Heart right ventricle (tissue), 16 donors: Measurements from ENCODE around the gene AMIGO3. TPM values are rescaled to one million over a fixed set of nuclear protein-coding genes. Genes with fewer than 3 reads are reported as not detected.
A peak's percentile ranks its signal among the peaks of the same experiment; 100 is the strongest.

Experiments used
- ATAC-seq, 8 donors: fragments of 200-7000 bp; cut with Tn5 transposase; one replicate each; pipeline ENCODE4 v1.9.1; 2020; ENCODE audit warnings: mild to moderate bottlenecking in 8 of 8, moderate library complexity in 8 of 8, moderate number of reproducible peaks in 1 of 8
- DNase-seq, 2 donors: peaks; one replicate each; pipeline ENCODE4 v3.0.0-alpha.2; 2020
- H3K27ac ChIP-seq, 10 donors: fragments of 200-600 bp; sonication (generic) in 2 of 10; one replicate each; pipeline versions ENCODE4 v1.5.0 to v1.8.0; 2020 to 2022; ENCODE audit warnings: mild to moderate bottlenecking in 3 of 10
- H3K27me3 ChIP-seq, 7 donors: fragments of 200-600 bp; one replicate each; pipeline ENCODE4 v1.8.0; 2021 to 2022; ENCODE audit warnings: mild to moderate bottlenecking in 2 of 7
- H3K36me3 ChIP-seq, 9 donors: fragments of 200-600 bp; sonication (generic) in 1 of 9; one replicate each; pipeline versions ENCODE4 v1.5.0 to v1.8.0; 2020 to 2022; ENCODE audit warnings: mild to moderate bottlenecking in 2 of 9
- H3K4me1 ChIP-seq, 9 donors: fragments of 200-600 bp; sonication (generic) in 1 of 9; one replicate each; pipeline versions ENCODE4 v1.5.0 to v1.8.0; 2020 to 2022; ENCODE audit warnings: mild to moderate bottlenecking in 4 of 9
- H3K4me3 ChIP-seq, 10 donors: fragments of 200-600 bp; sonication (generic) in 2 of 10; one replicate each; pipeline versions ENCODE4 v1.5.0 to v1.8.0; 2020 to 2022; ENCODE audit warnings: mild to moderate bottlenecking in 7 of 10, moderate library complexity in 2 of 10
- H3K9me3 ChIP-seq, 11 donors: fragments of 200-600 bp in 10 of 11; sonication (generic) in 2 of 11; one replicate each; pipeline versions ENCODE4 v1.5.0 to v1.8.0; 2013 to 2022; ENCODE audit warnings: mild to moderate bottlenecking in 2 of 11, control low read depth in 1 of 11, moderate library complexity in 1 of 11
- CTCF ChIP-seq, 9 donors: fragments of 200-600 bp; sonication (generic) in 2 of 9; IDR thresholded peaks; one replicate each; pipeline versions ENCODE4 v1.5.0 to v1.8.0; 2021 to 2022; ENCODE audit warnings: antibody characterized with exemption in 9 of 9, mild to moderate bottlenecking in 5 of 9, moderate library complexity in 1 of 9
- WGBS, 2 donors: extraction: QIAGEN DNeasy Blood & Tissue Kit; methylation state at CpG; one replicate each; pipeline ENCODE4 v1.1.7; 2013; ENCODE audit warnings: inconsistent platforms in 1 of 2; 5-methylcytosine and 5-hydroxymethylcytosine counted together
- intact Hi-C, 10 donors: fragments of 100-400 bp; cut with DNase I; formaldehyde crosslinking; loops; one replicate each; pipeline versions ENCODE4 v1.11.1 to v1.14.2; 2022
- polyA plus RNA-seq, 2 donors: library from polyadenylated mRNA; stranded (reverse); fragments of 200-250 nt; gene quantifications; one replicate each; pipeline ENCODE4 v1.2.3, GENCODE V29; 2013
- total RNA-seq, 10 donors: library from RNA; stranded (reverse); fragmentation: NEBNext Ultra II Directional in 3 of 10; extraction: Animal tissue kit (Norgen Biotek cat#: 25700) in 3 of 10; gene quantifications; one replicate each; pipeline versions ENCODE4 v1.2.1 to v1.2.4, GENCODE V29; 2021 to 2023
- donor health status: Arrhythmogenic right ventricular cardiomyopathy.
- donor health status: ischemic (EF 13 %, LVEDD 7.1; RV severe dilation, severe dysfunction).
- donor health status: healthy with polysubstance abuse.
- donor health status: DM: no; HTN: yes; CAD: no.
- donor health status: DM: no; HTN: no; CAD: no.
- donor health status: ischemic (EF 25% LVEDD 6.9; RV normal size, moderate dysfunction).
- donor health status: ischemic (EF 25% LVEDD 5.7; RV mildly dilated, moderate dysfunction).
- donor health status: healthy.
- donor health status: DM: yes; HTN: yes; CAD: no.
- donor health status: Ischemic cardiomyopathy.
- donor health status: ischemic (EF 35%, LVEDD 5.7; RV mildly dilated, moderate dysfunction).
- donor health status: nonischemic (EF 11% LVEDD 7.7; RV severe dilation, severe dysfunction).
- donor health status: DM: yes; HTN: yes; CAD: no.
- donor health status: PGD.
- donor health status: ischemic (EF 29% LVEDD 5.4; RV normal size, mild dysfunction).
- donor health status: nonischemic (EF 23%, LVEDD 6.1; RV moderate dilation, normal function).

The AMIGO3 gene
- total and polyA plus RNA-seq, 12 donors = 0.09 to 2.1 (median 0.97) TPM; not detected in 8

- WGBS, 2 donors = 59 to 64% methylated on average over 75 of the region's 75 CpGs
- DNase-seq (no peak), ATAC-seq (peak in 1 of 8 donors; percentile 7)
- TF ChIP-seq CTCF (IDR thresholded peaks at IDR 0.05) = no peak
- intact Hi-C loops = no loop called here
- Histone ChIP-seq H3K4me1 (peaks cover 10 to 40% (median 24%) of the 10 kb centered on the region in 9 donors), H3K4me3 (peak overlapping the region in 5 of 10 donors; percentile 58 to 68 (median 66)), H3K27ac (no peak overlapping the region), H3K9me3 (no peaks in the 10 kb centered on the region), H3K36me3 (peaks cover 0 to 71% (median 8%) of the 10 kb centered on the region in 9 donors), H3K27me3 (no peaks in the 10 kb centered on the region)
Measured at GRCh38 chr3:49717959-49718857, 1.3 kb downstream of the AMIGO3 start.

- DNase-seq = no peak
- H3K4me3 ChIP-seq = no peak overlapping the region
- H3K9me3 ChIP-seq = no peaks in the 10 kb centered on the region
- 88 to 89% methylated on average over 14 of the region's 14 CpGs for WGBS, 2 donors
- peaks cover 0 to 73% (median 8%) of the 10 kb centered on the region in 9 donors for H3K36me3 ChIP-seq
- H3K27ac ChIP-seq = no peak overlapping the region
- no peak for ATAC-seq
- H3K27me3 ChIP-seq = no peaks in the 10 kb centered on the region
- TF ChIP-seq CTCF (IDR thresholded peaks at IDR 0.05) = no peak
- intact Hi-C loops = no loop called here
- peaks cover 5 to 32% (median 16%) of the 10 kb centered on the region in 9 donors for H3K4me1 ChIP-seq
Measured at GRCh38 chr3:49717211-49717958, 2.1 kb downstream of the AMIGO3 start.

DNA sequence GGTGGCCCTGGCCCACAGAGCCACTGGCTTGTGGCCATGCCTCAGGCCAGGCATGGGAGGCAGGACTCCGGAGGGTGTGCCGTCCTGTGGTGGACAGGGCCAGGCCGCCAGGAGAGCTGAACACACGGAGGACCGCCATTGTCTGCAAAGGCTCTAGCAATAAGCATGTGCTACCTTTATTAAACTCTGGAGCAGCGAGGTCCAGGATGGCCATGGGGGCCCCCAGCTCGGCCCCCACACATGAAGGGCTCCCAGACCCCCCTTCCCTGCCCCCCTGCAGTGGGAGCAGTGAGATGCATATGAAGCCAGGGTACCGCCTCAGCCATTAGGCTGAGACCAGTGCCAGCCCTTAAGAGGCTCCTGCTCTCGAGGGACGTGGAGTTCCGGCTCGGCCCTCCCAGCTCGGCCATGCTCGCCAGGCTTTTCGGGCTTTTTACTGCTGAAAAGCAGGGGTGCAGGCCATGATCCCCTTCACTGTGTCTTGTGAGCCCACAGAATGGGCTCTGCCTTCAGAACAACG, 2.7 kb downstream of the AMIGO3 start:
- Histone ChIP-seq H3K4me1 (peaks cover 5 to 26% (median 15%) of the 10 kb centered on the region in 9 donors), H3K27me3 (no peaks in the 10 kb centered on the region), H3K27ac (no peak overlapping the region), H3K9me3 (no peaks in the 10 kb centered on the region), H3K4me3 (no peak overlapping the region), H3K36me3 (peaks cover 0 to 73% (median 8%) of the 10 kb centered on the region in 9 donors)
- TF ChIP-seq CTCF (IDR thresholded peaks at IDR 0.05) = no peak
- ATAC-seq (no peak), DNase-seq (no peak)
- 91% methylated on average over 16 of the region's 16 CpGs for WGBS, 2 donors
- intact Hi-C loops = no loop called here

- Histone ChIP-seq H3K27ac (no peak overlapping the region), H3K9me3 (no peaks in the 10 kb centered on the region), H3K4me3 (no peak overlapping the region), H3K4me1 (peaks cover 5 to 25% (median 15%) of the 10 kb centered on the region in 9 donors), H3K36me3 (peaks cover 0 to 71% (median 8%) of the 10 kb centered on the region in 9 donors), H3K27me3 (no peaks in the 10 kb centered on the region)
- intact Hi-C loops = no loop called here
- no peak for DNase-seq
- WGBS, 2 donors = 94 to 96% methylated on average over 7 of the region's 7 CpGs
- ATAC-seq = no peak
- no peak for TF ChIP-seq CTCF (IDR thresholded peaks at IDR 0.05)
Measured at GRCh38 chr3:49716169-49716568, 3.3 kb downstream of the AMIGO3 start.
